ENCODE data around the gene DIP2C. TPM values are rescaled to one million over a fixed set of nuclear protein-coding genes. Genes with fewer than 3 reads are reported as not detected.

Gene DIP2C
- total RNA-seq, 1 experiment from 2014 or later: 11.4 TPM

DNA sequence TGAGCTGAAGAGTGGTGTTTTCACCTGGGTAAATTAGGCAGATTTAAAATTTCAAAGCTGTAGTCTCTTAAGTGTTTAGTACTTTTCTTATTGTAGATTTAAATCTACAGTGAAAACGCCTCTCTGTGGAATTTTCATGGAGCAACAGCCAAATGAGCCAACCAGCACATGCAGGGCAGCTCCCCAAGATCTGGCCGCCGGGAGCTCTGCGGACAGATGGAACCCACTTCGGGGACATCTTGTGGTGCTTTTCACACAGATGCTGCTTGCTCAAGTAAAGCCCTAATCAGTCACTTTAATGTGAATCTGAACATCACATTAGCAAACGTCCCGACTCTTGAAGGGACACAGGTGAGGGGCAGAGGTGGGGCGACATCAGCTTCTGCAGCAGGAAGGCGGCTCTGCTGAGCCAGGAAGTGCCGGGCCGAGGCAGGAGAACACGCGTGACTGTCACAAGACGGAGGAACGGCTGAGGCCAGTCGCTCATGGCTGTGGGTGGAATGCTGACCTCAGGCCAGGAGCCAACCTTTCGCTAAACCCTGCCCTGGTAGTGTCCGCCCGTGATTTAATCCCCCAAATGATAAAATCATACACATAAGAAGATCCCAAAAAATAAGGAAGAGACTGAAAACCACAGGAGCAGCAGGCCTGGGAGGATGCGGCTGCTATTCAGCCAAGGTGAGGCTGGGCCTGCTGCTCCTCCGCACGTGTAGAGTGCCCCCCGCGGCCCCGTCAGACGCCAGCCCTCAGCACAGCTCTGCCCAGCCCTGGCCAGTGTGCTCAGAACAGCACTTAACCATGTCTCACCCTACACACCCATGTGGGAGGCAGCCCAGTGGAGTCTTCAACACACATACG, 297.4 kb downstream of the DIP2C start:
- BruUV-seq (replicated peaks): no TSS peak
- H3K9me3 Mint-ChIP-seq (ENCODE audit: unreplicated experiment): no peaks in the 10 kb centered on the region

DNA sequence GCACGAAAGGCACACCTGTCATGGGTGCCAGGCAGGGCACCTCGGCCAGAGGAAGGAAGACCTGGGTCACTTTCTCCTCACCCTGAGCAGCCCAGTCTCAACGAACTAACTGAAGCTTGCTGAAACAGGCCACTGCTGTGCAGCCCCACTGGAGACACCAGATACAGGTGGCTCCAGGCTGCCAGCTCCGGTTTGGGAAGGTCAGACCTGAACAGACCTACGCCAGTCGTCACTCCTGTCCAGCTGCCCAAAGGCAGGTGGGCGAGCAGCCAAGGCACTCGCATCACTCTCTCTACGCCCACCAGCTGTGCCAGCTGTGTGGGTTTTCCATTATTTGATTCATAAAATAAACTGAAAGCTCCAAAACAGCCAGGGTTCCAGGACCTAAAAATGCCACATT, 298.2 kb downstream of the DIP2C start:
- ChIA-PET POLR2A (no interaction called here), CTCF (no interaction called here)
- Mint-ChIP-seq H3K27me3 (ENCODE audit: insufficient read depth, unreplicated experiment) (no peaks in the 10 kb centered on the region), H3K4me1 (ENCODE audit: low read depth, unreplicated experiment) (peaks cover 6% of the 10 kb centered on the region), H3K4me3 (ENCODE audit: unreplicated experiment) (no peak overlapping the region), H3K27ac (ENCODE audit: unreplicated experiment) (no peak overlapping the region), H3K9me3 (ENCODE audit: unreplicated experiment) (no peaks in the 10 kb centered on the region), H3K36me3 (ENCODE audit: insufficient read depth, unreplicated experiment) (peaks cover 11% of the 10 kb centered on the region)
- no TSS peak for BruUV-seq (replicated peaks)
- Histone ChIP-seq H3K27me3 (replicated peaks; ENCODE audit: control insufficient read depth, insufficient read depth, low read length) (no peaks in the 10 kb centered on the region), H3K36me3 (ENCODE audit: control insufficient read depth, insufficient read depth, low read length) (no peaks in the 10 kb centered on the region), H3K4me1 (no peaks in the 10 kb centered on the region), H3K4me3 (ENCODE audit: low read depth, low read length) (no peak overlapping the region), H3K9me3 (no peaks in the 10 kb centered on the region)
- no peak for TF ChIP-seq CTCF (IDR thresholded peaks at IDR 0.05; ENCODE audit: insufficient read depth in 1 of 2, low read depth in 1 of 2, low read length in 1 of 2, severe bottlenecking in 1 of 2, unreplicated experiment in 1 of 2)
- DNase-seq: no peak
- intact Hi-C loops (cut with micrococcal nuclease; ENCODE audit: unreplicated experiment): no loop called here

More for the DNA sequence above, 297.4 kb downstream of the DIP2C start:
- CTCF ChIA-PET: no interaction called here
- Mint-ChIP-seq H3K36me3 (ENCODE audit: insufficient read depth, unreplicated experiment) (peaks cover 9% of the 10 kb centered on the region), H3K27ac (ENCODE audit: unreplicated experiment) (no peak overlapping the region), H3K27me3 (ENCODE audit: insufficient read depth, unreplicated experiment) (no peaks in the 10 kb centered on the region), H3K4me3 (ENCODE audit: unreplicated experiment) (no peak overlapping the region), H3K4me1 (ENCODE audit: low read depth, unreplicated experiment) (peaks cover 6% of the 10 kb centered on the region)
- intact Hi-C loops (cut with micrococcal nuclease; ENCODE audit: unreplicated experiment): no loop called here
- H3K4me3 ChIP-seq (ENCODE audit: low read depth, low read length): no peak overlapping the region
- H3K27me3 ChIP-seq (replicated peaks; ENCODE audit: control insufficient read depth, insufficient read depth, low read length): no peaks in the 10 kb centered on the region
- TF ChIP-seq CTCF (IDR thresholded peaks at IDR 0.05; ENCODE audit: insufficient read depth in 1 of 2, low read depth in 1 of 2, low read length in 1 of 2, severe bottlenecking in 1 of 2, unreplicated experiment in 1 of 2): no peak
- no peaks in the 10 kb centered on the region for H3K4me1 ChIP-seq
- no peaks in the 10 kb centered on the region for H3K36me3 ChIP-seq (ENCODE audit: control insufficient read depth, insufficient read depth, low read length)
- POLR2A ChIA-PET: no interaction called here
- no peak for DNase-seq
- H3K9me3 ChIP-seq: no peaks in the 10 kb centered on the region

DNA sequence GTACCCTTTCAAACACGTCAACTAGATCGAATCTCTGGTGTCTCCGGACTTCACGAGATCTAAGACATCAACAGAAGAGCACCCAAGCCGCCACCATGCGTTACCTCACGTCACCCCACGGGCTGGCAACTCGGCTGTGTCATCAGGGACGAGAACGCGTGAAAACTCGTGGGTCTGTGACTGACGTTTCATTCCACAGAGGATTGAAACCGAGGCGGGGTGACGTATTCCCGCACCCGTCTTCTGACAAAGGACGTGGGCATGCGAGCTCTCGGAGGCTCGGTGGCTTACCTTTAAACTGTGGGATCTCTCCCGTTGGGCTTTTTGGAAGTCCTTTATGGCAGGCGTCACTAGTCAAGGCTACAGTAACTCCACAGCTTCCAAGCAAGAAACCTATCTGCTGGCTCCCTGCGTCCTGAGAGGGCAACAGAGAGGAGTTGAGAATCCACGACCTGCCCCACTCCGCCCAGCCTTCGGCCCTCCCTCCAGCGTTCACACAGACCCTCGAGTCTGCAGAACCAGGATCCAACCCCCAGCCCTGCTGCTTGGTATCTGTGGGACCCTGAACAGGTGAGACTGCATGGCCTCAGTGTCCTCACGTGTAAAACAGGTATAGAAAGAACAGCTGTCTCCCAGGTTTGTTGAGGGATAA, 298.9 kb downstream of the DIP2C start:
- no peaks in the 10 kb centered on the region for H3K27me3 ChIP-seq (replicated peaks; ENCODE audit: control insufficient read depth, insufficient read depth, low read length)
- no peak overlapping the region for H3K4me3 Mint-ChIP-seq (ENCODE audit: unreplicated experiment)
- POLR2A ChIA-PET: no interaction called here
- H3K36me3 ChIP-seq (ENCODE audit: control insufficient read depth, insufficient read depth, low read length): no peaks in the 10 kb centered on the region
- H3K4me1 ChIP-seq: no peaks in the 10 kb centered on the region
- H3K9me3 Mint-ChIP-seq (ENCODE audit: unreplicated experiment): no peaks in the 10 kb centered on the region
- no TSS peak for BruUV-seq (replicated peaks)
- no peaks in the 10 kb centered on the region for H3K9me3 ChIP-seq
- CTCF ChIA-PET: no interaction called here
- H3K4me3 ChIP-seq (ENCODE audit: low read depth, low read length): no peak overlapping the region
- DNase-seq: no peak
- H3K27ac Mint-ChIP-seq (ENCODE audit: unreplicated experiment): no peak overlapping the region
- intact Hi-C loops (cut with micrococcal nuclease; ENCODE audit: unreplicated experiment): no loop called here
- no peaks in the 10 kb centered on the region for H3K27me3 Mint-ChIP-seq (ENCODE audit: insufficient read depth, unreplicated experiment)
- H3K36me3 Mint-ChIP-seq (ENCODE audit: insufficient read depth, unreplicated experiment): peaks cover 17% of the 10 kb centered on the region
- H3K4me1 Mint-ChIP-seq (ENCODE audit: low read depth, unreplicated experiment): peaks cover 6% of the 10 kb centered on the region
- TF ChIP-seq CTCF (IDR thresholded peaks at IDR 0.05; ENCODE audit: insufficient read depth in 1 of 2, low read depth in 1 of 2, low read length in 1 of 2, severe bottlenecking in 1 of 2, unreplicated experiment in 1 of 2): no peak
